Smooth muscle cell (in vitro differentiated cells): ENCODE data around the gene INPP5K. TPM values are rescaled to one million over a fixed set of nuclear protein-coding genes. Genes with fewer than 3 reads are reported as not detected.
"Not testable (repeated sequence)": the region's sequence is repeated elsewhere in the genome, so short reads cannot be mapped to it uniquely, and the experiment has no call there.

Experiments
- DNase-seq: peaks from one replicate; lab custom pipeline; 2025; ENCODE audit not compliant: unreplicated experiment; lab: John Stamatoyannopoulos, UW
- H2AFZ ChIP-seq: fragments of 200-600 bp; sonication (generic); 2 replicates; pipeline ENCODE4 v1.6.0; 2016; ENCODE audit warnings: antibody characterized with exemption, low read depth, mild to moderate bottlenecking
- H3F3A ChIP-seq: fragments of 200-600 bp; sonication (generic); 2 replicates; pipeline ENCODE4 v1.6.0; 2017; ENCODE audit warnings: antibody characterized with exemption, low read depth
- H3K27ac ChIP-seq: fragments of 200-600 bp; sonication (generic); 2 replicates; pipeline ENCODE4 v1.5.1; 2016; ENCODE audit warnings: low read depth, mild to moderate bottlenecking
- H3K27me3 ChIP-seq: fragments of 200-600 bp; sonication (generic); 2 replicates; pipeline ENCODE4 v1.6.1; 2016; ENCODE audit warnings: low read depth, mild to moderate bottlenecking
- H3K36me3 ChIP-seq: fragments of 200-600 bp; sonication (generic); 2 replicates; pipeline ENCODE4 v1.5.1; 2016; ENCODE audit warnings: low read depth
- H3K4me1 ChIP-seq: fragments of 200-600 bp; sonication (generic); 2 replicates; pipeline ENCODE4 v1.5.1; 2016; ENCODE audit warnings: low read depth
- H3K4me2 ChIP-seq: fragments of 200-600 bp; sonication (generic); 2 replicates; pipeline ENCODE4 v1.6.0; 2016; ENCODE audit warnings: mild to moderate bottlenecking
- H3K4me3 ChIP-seq: fragments of 200-600 bp; sonication (generic); 2 replicates; pipeline ENCODE4 v1.5.1; 2016; ENCODE audit warnings: mild to moderate bottlenecking
- H3K79me2 ChIP-seq: fragments of 200-600 bp; sonication (generic); 2 replicates; pipeline ENCODE4 v1.6.0; 2016; ENCODE audit warnings: low read depth, mild to moderate bottlenecking
- H3K9ac ChIP-seq: fragments of 200-600 bp; sonication (generic); 2 replicates; pipeline ENCODE4 v1.6.0; 2016; ENCODE audit warnings: low read depth
- H3K9me3 ChIP-seq: fragments of 200-600 bp; sonication (generic); replicated peaks from 2 replicates; pipeline ENCODE4 v1.5.1; 2016; ENCODE audit warnings: low read depth
- H4K20me1 ChIP-seq: fragments of 200-600 bp; sonication (generic); 2 replicates; pipeline ENCODE4 v1.6.0; 2016; ENCODE audit warnings: low read depth
- WGBS: methylation state at CpG from one replicate; pipeline ENCODE4 v1.1.7; 2016; ENCODE audit warnings: low lambda C conversion rate; 5-methylcytosine and 5-hydroxymethylcytosine counted together
- polyA plus RNA-seq: library from polyadenylated mRNA; unstranded; fragments of >200 nt; fragmentation: Nextera tagmentation; extraction: Ambion mirVana; gene quantifications from 2 replicates; pipeline ENCODE4 v1.2.1, GENCODE V29; 2016
- total RNA-seq: library from RNA; depleted of rRNA; stranded (reverse); fragments of >200 nt; gene quantifications from 2 replicates; pipeline ENCODE4 v1.2.3, GENCODE V29; 2014
- TF ChIP-seq, protein P1 (sequence below): fragments of 200-600 bp; sonication (generic); IDR thresholded peaks from 2 replicates; pipeline ENCODE4 v1.5.1; 2017; ENCODE audit warnings: borderline replicate concordance, mild to moderate bottlenecking, antibody characterized with exemption; ENCODE audit not compliant: insufficient read depth, poor library complexity, severe bottlenecking

The INPP5K gene
- 12.6 and 32.3 TPM in 2 replicates for total RNA-seq
- polyA plus RNA-seq = 9.6 and 19.7 TPM in 2 replicates

GRCh38 chr17:1516388-1517161, at the start of gene INPP5K:
Gene INPP5K, minus strand, starts transcription at chr17:1516612. Its CDS starts 113 bp downstream, at chr17:1516499.
- WGBS = 2% methylated on average over 69 of the region's 91 CpGs
- H3K36me3 ChIP-seq = no peaks in the 10 kb centered on the region
- H3K27me3 ChIP-seq = no peaks in the 10 kb centered on the region
- TF ChIP-seq, protein P1, sequence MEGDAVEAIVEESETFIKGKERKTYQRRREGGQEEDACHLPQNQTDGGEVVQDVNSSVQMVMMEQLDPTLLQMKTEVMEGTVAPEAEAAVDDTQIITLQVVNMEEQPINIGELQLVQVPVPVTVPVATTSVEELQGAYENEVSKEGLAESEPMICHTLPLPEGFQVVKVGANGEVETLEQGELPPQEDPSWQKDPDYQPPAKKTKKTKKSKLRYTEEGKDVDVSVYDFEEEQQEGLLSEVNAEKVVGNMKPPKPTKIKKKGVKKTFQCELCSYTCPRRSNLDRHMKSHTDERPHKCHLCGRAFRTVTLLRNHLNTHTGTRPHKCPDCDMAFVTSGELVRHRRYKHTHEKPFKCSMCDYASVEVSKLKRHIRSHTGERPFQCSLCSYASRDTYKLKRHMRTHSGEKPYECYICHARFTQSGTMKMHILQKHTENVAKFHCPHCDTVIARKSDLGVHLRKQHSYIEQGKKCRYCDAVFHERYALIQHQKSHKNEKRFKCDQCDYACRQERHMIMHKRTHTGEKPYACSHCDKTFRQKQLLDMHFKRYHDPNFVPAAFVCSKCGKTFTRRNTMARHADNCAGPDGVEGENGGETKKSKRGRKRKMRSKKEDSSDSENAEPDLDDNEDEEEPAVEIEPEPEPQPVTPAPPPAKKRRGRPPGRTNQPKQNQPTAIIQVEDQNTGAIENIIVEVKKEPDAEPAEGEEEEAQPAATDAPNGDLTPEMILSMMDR = no peak
- no peaks in the 10 kb centered on the region for H3K9me3 ChIP-seq
- H3F3A ChIP-seq = peaks cover 7% of the 10 kb centered on the region
- peak; percentile 87 for DNase-seq
- peak within 1 kb of the TSS; percentile 95 for H3K9ac ChIP-seq
- H2AFZ ChIP-seq = peak within 1 kb of the TSS; percentile 95
- H3K79me2 ChIP-seq = peaks cover 19% of the 10 kb centered on the region
- peaks cover 18% of the 10 kb centered on the region for H3K4me1 ChIP-seq
- no peaks in the 10 kb centered on the region for H4K20me1 ChIP-seq
- peak within 1 kb of the TSS; percentile 95 for H3K4me2 ChIP-seq
- H3K27ac ChIP-seq = peak within 1 kb of the TSS; percentile 88
- H3K4me3 ChIP-seq = peak within 1 kb of the TSS; percentile 95

DNA sequence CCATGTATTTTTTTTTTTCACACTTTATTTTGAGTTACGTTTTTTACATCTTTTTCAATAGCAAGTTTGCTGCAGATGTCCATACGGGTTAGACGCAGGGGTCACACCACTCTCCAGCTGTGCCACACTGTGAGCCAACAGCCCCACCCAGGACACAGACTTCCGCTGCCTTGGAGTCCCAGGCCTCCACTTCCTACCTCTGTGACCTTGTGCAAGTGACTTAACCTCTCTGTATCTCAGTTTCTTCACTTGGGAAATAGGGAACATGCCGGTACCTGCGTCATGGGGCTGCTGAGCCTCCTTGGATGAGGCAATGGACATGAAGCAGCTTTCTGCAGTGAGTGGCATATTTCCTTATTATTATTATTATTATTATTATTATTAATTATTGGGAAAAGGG, 49.5 kb upstream of the INPP5K start:
- H2AFZ ChIP-seq = no peak overlapping the region
- no peaks in the 10 kb centered on the region for H3K9me3 ChIP-seq
- no peaks in the 10 kb centered on the region for H3K36me3 ChIP-seq
- H3K27me3 ChIP-seq = no peaks in the 10 kb centered on the region
- no peak overlapping the region for H3K9ac ChIP-seq
- no peaks in the 10 kb centered on the region for H3F3A ChIP-seq
- peaks cover 7% of the 10 kb centered on the region for H3K4me1 ChIP-seq
- H3K27ac ChIP-seq = no peak overlapping the region
- TF ChIP-seq, protein P1 = no peak
- H3K4me2 ChIP-seq = no peak overlapping the region
- no peak for DNase-seq
- H3K4me3 ChIP-seq = no peak overlapping the region
- H4K20me1 ChIP-seq = peaks cover 12% of the 10 kb centered on the region
- peaks cover 14% of the 10 kb centered on the region for H3K79me2 ChIP-seq
- 93% methylated on average over 6 of the region's 6 CpGs for WGBS

GRCh38 chr17:1563786-1564613, 47.6 kb upstream of the INPP5K start:
- no peak overlapping the region for H3K27ac ChIP-seq
- 73% methylated on average over 19 of the region's 19 CpGs for WGBS
- no peaks in the 10 kb centered on the region for H3K27me3 ChIP-seq

DNA sequence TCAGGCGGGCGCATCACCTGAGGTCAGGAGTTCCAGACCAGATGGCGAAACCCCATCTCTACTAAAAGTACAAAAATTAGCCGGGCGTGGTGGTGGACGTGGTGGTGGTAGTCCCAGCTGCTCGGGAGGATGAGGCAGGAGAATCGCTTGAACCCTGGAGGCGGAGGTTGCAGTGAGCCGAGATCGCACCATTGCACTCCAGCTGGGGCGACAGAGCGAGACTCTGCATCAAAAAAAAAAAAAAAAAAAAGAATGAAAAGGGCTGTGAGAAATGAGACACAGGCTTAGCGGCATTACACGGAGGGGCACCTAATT, 47.0 kb upstream of the INPP5K start:
- DNase-seq, H3K27ac ChIP-seq, H3K4me3 ChIP-seq, H3K27me3 ChIP-seq, H3K9ac ChIP-seq, H3K4me2 ChIP-seq, H3K9me3 ChIP-seq, H3K36me3 ChIP-seq, H3F3A ChIP-seq, H2AFZ ChIP-seq: not testable (repeated sequence)
- peaks cover 39% of the 10 kb centered on the region for H3K79me2 ChIP-seq
- peaks cover 20% of the 10 kb centered on the region for H3K4me1 ChIP-seq
- WGBS = 97% methylated on average over 15 of the region's 15 CpGs
- H4K20me1 ChIP-seq = peaks cover 37% of the 10 kb centered on the region

More at GRCh38 chr17:1563786-1564613, 47.6 kb upstream of the INPP5K start:
- no peaks in the 10 kb centered on the region for H3K36me3 ChIP-seq
- no peak overlapping the region for H2AFZ ChIP-seq
- no peaks in the 10 kb centered on the region for H3F3A ChIP-seq
- H3K9me3 ChIP-seq = no peaks in the 10 kb centered on the region
- no peak overlapping the region for H3K4me2 ChIP-seq
- no peak for DNase-seq
- peaks cover 17% of the 10 kb centered on the region for H3K4me1 ChIP-seq
- peaks cover 33% of the 10 kb centered on the region for H3K79me2 ChIP-seq
- no peak overlapping the region for H3K4me3 ChIP-seq
- peaks cover 31% of the 10 kb centered on the region for H4K20me1 ChIP-seq
- H3K9ac ChIP-seq = no peak overlapping the region
- TF ChIP-seq, protein P1 = no peak
